OCI-LY1 (cell line): ENCODE measurements around the gene MRPL51.
"Not testable (repeated sequence)": the region's sequence is repeated elsewhere in the genome, so short reads cannot be mapped to it uniquely, and the experiment has no call there.

Experiments used
- H2AFZ ChIP-seq: fragments of 200-600 bp; sonication (generic), shearing (Covaris generic); 2 replicates; pipeline ENCODE4 v1.6.0; 2014; ENCODE audit warnings: antibody characterized with exemption, mild to moderate bottlenecking, low read length
- H3F3A ChIP-seq: fragments of 200-600 bp; sonication (generic), shearing (Covaris generic); 2 replicates; pipeline ENCODE4 v1.6.0; 2014; ENCODE audit warnings: mild to moderate bottlenecking, antibody characterized with exemption, low read length, moderate library complexity; ENCODE audit not compliant: insufficient read depth
- H3K27ac ChIP-seq: fragments of 200-600 bp; sonication (generic); 2 replicates; pipeline ENCODE4 v1.5.1; 2014; ENCODE audit warnings: low read length, mixed run types, mild to moderate bottlenecking, low read depth; ENCODE audit not compliant: poor library complexity, severe bottlenecking
- H3K27me3 ChIP-seq: fragments of 200-600 bp; sonication (generic); 2 replicates; pipeline ENCODE4 v1.6.0; 2014; ENCODE audit warnings: antibody characterized with exemption, mild to moderate bottlenecking, low read length, moderate library complexity; ENCODE audit not compliant: insufficient read depth
- H3K36me3 ChIP-seq: fragments of 200-600 bp; sonication (generic); 2 replicates; pipeline ENCODE4 v1.6.1; 2014; ENCODE audit warnings: mild to moderate bottlenecking, antibody characterized with exemption, low read length, moderate library complexity, mixed read lengths; ENCODE audit not compliant: insufficient read depth
- H3K4me1 ChIP-seq: fragments of 200-600 bp; sonication (generic); 2 replicates; pipeline ENCODE4 v1.5.1; 2014; ENCODE audit warnings: mild to moderate bottlenecking, low read length, moderate library complexity; ENCODE audit not compliant: insufficient read depth, severe bottlenecking
- H3K4me2 ChIP-seq: fragments of 200-600 bp; sonication (generic), shearing (Covaris generic); 2 replicates; pipeline ENCODE4 v1.6.1; 2014; ENCODE audit warnings: low read length
- H3K4me3 ChIP-seq: fragments of 200-600 bp; sonication (generic); 2 replicates; pipeline ENCODE4 v1.5.1; 2014; ENCODE audit warnings: low read length, low read depth, mild to moderate bottlenecking, mixed read lengths; ENCODE audit not compliant: poor library complexity, severe bottlenecking
- H3K79me2 ChIP-seq: fragments of 200-600 bp; shearing (Covaris generic); 2 replicates; pipeline ENCODE4 v1.6.1; 2016; ENCODE audit warnings: mixed run types, low read length, mixed read lengths; ENCODE audit not compliant: insufficient read depth
- H3K9ac ChIP-seq: fragments of 200-600 bp; sonication (generic), shearing (Covaris generic); 2 replicates; pipeline ENCODE4 v1.6.1; 2014; ENCODE audit warnings: mild to moderate bottlenecking, low read length, mixed read lengths
- H3K9me2 ChIP-seq: fragments of 200-600 bp; sonication (generic), shearing (Covaris generic); 2 replicates; pipeline ENCODE4 v1.6.1; 2014; ENCODE audit warnings: low read depth, mild to moderate bottlenecking, low read length, mixed read lengths
- H3K9me3 ChIP-seq: fragments of 200-600 bp; shearing (Covaris generic); 2 replicates; pipeline ENCODE4 v1.6.1; 2014; ENCODE audit warnings: low read length, mixed read lengths
- H4K20me1 ChIP-seq: fragments of 200-600 bp; sonication (generic), shearing (Covaris generic); 2 replicates; pipeline ENCODE4 v1.6.0; 2016; ENCODE audit warnings: mild to moderate bottlenecking, low read length; ENCODE audit not compliant: insufficient read depth
- EZH2 ChIP-seq: fragments of 200-600 bp; sonication (generic), shearing (Covaris generic); IDR thresholded peaks from 2 replicates; pipeline ENCODE4 v1.8.0; 2017; ENCODE audit warnings: borderline replicate concordance, mixed run types, mild to moderate bottlenecking, antibody characterized with exemption, low read length, moderate library complexity, mixed read lengths
- TF ChIP-seq, protein P1 (sequence below): fragments of 200-600 bp; sonication (generic), shearing (Covaris generic); IDR thresholded peaks from 2 replicates; pipeline ENCODE4 v1.5.1; 2017; ENCODE audit warnings: mild to moderate bottlenecking, antibody characterized with exemption, low read length, moderate library complexity, mixed read lengths

MRPL51 gene

DNA sequence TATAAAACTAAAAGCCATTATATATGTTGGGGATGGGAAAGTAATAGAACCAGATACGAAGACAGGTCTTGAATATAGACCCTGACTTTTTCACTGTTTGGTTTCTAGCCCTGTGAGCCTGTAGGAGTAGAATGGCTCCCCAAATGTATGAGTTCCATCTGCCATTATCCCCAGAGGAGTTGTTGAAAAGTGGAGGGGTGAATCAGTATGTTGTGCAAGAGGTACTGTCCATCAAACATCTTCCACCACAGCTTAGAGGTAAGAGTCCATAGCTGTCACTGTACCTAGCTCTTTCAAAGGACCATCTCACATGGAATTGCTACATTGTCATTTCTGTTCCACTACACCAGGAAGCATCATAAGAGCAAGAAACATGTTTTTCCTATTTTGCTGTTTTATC lies 1.9 kb upstream of the MRPL51 start:
- Histone ChIP-seq H3K4me3 (peak overlapping the region; percentile 94), H2AFZ (no peak overlapping the region), H3K9me3 (no peaks in the 10 kb centered on the region), H3K9ac (peak overlapping the region; percentile 95), H3F3A (no peaks in the 10 kb centered on the region), H3K27ac (peak overlapping the region; percentile 96), H3K9me2 (no peaks in the 10 kb centered on the region), H4K20me1 (no peaks in the 10 kb centered on the region), H3K4me2 (peak overlapping the region; percentile 79), H3K4me1 (peaks cover 37% of the 10 kb centered on the region), H3K79me2 (peaks cover 30% of the 10 kb centered on the region), H3K27me3 (no peaks in the 10 kb centered on the region), H3K36me3 (peaks cover 65% of the 10 kb centered on the region)
- TF ChIP-seq, protein P1, sequence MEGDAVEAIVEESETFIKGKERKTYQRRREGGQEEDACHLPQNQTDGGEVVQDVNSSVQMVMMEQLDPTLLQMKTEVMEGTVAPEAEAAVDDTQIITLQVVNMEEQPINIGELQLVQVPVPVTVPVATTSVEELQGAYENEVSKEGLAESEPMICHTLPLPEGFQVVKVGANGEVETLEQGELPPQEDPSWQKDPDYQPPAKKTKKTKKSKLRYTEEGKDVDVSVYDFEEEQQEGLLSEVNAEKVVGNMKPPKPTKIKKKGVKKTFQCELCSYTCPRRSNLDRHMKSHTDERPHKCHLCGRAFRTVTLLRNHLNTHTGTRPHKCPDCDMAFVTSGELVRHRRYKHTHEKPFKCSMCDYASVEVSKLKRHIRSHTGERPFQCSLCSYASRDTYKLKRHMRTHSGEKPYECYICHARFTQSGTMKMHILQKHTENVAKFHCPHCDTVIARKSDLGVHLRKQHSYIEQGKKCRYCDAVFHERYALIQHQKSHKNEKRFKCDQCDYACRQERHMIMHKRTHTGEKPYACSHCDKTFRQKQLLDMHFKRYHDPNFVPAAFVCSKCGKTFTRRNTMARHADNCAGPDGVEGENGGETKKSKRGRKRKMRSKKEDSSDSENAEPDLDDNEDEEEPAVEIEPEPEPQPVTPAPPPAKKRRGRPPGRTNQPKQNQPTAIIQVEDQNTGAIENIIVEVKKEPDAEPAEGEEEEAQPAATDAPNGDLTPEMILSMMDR: no peak
- no peak for TF ChIP-seq EZH2

DNA sequence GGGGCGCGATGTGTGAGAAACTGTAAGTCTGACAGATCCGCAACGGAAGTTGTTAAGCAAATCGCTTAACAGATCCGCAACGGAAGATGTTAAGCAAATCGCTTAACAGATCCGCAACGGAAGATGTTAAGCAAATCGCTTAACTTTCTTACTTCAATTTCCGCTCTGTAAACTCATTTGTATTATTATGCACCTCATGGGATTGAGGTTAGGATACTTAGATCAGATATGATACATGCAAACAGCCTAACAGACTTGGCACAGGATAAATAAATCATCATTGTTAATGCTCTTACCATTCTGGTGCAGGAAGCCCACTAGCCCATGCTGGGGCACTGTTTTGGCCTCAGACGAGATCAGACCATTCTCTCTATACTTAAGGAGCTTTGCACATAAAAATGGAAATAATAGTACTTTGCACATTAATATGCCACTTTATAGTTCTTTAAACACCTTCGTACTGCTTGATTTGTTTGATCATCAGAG lies 1.2 kb upstream of the MRPL51 start:
- Histone ChIP-seq H3K36me3 (peaks cover 58% of the 10 kb centered on the region), H3K79me2 (peaks cover 29% of the 10 kb centered on the region), H3K27ac (peak overlapping the region; percentile 96), H3F3A (no peaks in the 10 kb centered on the region), H3K4me3 (peak overlapping the region; percentile 94), H3K4me2 (peak overlapping the region; percentile 79), H3K9me2 (no peaks in the 10 kb centered on the region), H3K27me3 (no peaks in the 10 kb centered on the region), H3K9me3 (no peaks in the 10 kb centered on the region), H3K4me1 (peaks cover 37% of the 10 kb centered on the region), H3K9ac (peak overlapping the region; percentile 95), H4K20me1 (no peaks in the 10 kb centered on the region), H2AFZ (no peak overlapping the region)
- TF ChIP-seq, protein P1: peak; percentile 40; the same call in 1 of the 2 replicates
- no peak for TF ChIP-seq EZH2

DNA sequence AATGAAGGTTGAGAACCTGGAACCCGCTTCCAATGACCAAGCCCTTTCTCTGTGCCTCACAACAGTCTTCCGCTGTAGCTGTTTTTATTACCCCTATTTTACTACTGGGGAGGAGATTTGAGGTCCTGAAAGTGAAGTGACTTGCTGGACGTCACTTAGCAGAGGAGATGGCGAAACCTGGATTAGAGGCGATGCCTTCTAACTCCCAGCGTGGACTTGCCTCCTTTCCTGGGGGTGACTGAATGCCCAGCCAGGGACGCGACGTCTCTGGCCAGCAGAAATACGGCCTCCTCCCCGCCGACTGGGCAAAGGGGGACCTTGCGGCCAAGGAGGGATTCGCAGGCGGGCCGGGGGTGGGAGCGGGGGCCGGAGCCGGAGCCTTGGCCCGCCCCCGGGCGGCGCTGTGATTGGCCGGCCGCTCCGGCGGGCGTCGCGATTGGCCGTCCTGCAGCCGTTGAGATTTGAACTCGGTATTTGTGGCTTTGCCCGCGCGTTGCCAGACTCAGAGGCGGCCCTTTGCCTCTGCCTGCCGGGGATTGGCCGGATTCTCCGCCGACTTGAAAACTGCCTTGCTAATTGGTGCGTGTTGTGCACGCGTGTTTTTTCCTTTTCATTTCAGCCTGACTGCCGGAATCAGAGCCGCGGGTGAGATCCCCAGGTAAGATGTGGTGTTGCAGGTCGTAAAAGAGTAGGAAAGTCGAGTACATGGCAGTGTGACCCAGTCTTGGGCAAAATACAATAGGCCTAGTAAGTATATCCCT lies 615 bp upstream of the MRPL51 start, which contains the start of gene NCAPD2:
NCAPD2 (plus strand) TSS at position 606 of the 761 bp plus-strand sequence. CDS start 997 bp downstream, outside the sequence.
- no peaks in the 10 kb centered on the region for H3K9me3 ChIP-seq
- H3F3A ChIP-seq: no peaks in the 10 kb centered on the region
- H3K27me3 ChIP-seq: no peaks in the 10 kb centered on the region
- peaks cover 29% of the 10 kb centered on the region for H3K79me2 ChIP-seq
- H3K27ac ChIP-seq: peak within 1 kb of the TSS; percentile 96
- no peak for TF ChIP-seq EZH2
- TF ChIP-seq, protein P1: peak; percentile 27; the same call in 1 of the 2 replicates
- H3K4me3 ChIP-seq: peak within 1 kb of the TSS; percentile 94
- H3K4me1 ChIP-seq: peaks cover 37% of the 10 kb centered on the region
- H4K20me1 ChIP-seq: no peaks in the 10 kb centered on the region
- peaks cover 52% of the 10 kb centered on the region for H3K36me3 ChIP-seq
- H3K9ac ChIP-seq: peak within 1 kb of the TSS; percentile 96
- H3K9me2 ChIP-seq: no peaks in the 10 kb centered on the region
- H3K4me2 ChIP-seq: peak within 1 kb of the TSS; percentile 79
- no peak within 1 kb of the TSS for H2AFZ ChIP-seq

DNA sequence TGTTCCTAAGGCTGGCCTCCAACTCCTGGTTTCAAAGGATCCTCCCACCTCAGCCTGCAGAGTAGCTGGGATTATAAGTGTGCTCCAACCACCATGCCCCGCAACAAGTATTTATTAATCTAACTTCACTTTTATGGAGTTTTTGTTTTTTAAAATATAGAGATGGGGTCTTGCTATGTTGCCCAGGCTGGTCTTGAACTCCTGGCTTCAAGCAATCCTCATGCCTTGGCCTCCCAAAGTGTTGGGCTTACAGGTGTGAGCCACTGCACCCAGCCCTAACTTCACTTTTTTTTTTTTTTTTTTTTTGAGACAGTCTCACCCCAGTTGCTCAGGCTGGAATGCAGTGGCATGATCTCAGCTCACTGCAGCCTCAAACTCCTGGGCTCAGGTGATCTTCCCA lies 2.4 kb downstream of the MRPL51 start:
- not testable (repeated sequence) for H3K27me3 ChIP-seq, H3F3A ChIP-seq, H3K4me2 ChIP-seq, H3K9me2 ChIP-seq, H3K9me3 ChIP-seq, H3K9ac ChIP-seq, H2AFZ ChIP-seq, H4K20me1 ChIP-seq, H3K27ac ChIP-seq, H3K4me3 ChIP-seq
- H3K36me3 ChIP-seq: peaks cover 23% of the 10 kb centered on the region
- H3K4me1 ChIP-seq: peaks cover 22% of the 10 kb centered on the region
- peaks cover 22% of the 10 kb centered on the region for H3K79me2 ChIP-seq
